Ammon's horn (tissue), 1 donor: ENCODE data around the gene PCDHA12.
"Not testable (repeated sequence)": the region's sequence is repeated elsewhere in the genome, so short reads cannot be mapped to it uniquely, and the experiment has no call there.

ENCODE experiments used
- DNase-seq: peaks from one replicate; pipeline ENCODE4 v3.0.0-alpha.2; 2016; ENCODE audit warnings: low spot score

PCDHA12 gene, protein sequence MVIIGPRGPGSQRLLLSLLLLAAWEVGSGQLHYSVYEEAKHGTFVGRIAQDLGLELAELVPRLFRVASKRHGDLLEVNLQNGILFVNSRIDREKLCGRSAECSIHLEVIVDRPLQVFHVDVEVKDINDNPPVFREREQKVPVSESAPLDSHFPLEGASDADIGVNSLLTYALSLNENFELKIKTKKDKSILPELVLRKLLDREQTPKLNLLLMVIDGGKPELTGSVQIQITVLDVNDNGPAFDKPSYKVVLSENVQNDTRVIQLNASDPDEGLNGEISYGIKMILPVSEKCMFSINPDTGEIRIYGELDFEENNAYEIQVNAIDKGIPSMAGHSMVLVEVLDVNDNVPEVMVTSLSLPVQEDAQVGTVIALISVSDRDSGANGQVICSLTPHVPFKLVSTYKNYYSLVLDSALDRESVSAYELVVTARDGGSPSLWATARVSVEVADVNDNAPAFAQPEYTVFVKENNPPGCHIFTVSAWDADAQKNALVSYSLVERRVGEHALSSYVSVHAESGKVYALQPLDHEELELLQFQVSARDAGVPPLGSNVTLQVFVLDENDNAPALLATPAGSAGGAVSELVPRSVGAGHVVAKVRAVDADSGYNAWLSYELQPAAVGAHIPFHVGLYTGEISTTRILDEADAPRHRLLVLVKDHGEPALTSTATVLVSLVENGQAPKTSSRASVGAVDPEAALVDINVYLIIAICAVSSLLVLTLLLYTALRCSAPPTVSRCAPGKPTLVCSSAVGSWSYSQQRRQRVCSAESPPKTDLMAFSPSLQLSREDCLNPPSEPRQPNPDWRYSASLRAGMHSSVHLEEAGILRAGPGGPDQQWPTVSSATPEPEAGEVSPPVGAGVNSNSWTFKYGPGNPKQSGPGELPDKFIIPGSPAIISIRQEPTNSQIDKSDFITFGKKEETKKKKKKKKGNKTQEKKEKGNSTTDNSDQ

DNA sequence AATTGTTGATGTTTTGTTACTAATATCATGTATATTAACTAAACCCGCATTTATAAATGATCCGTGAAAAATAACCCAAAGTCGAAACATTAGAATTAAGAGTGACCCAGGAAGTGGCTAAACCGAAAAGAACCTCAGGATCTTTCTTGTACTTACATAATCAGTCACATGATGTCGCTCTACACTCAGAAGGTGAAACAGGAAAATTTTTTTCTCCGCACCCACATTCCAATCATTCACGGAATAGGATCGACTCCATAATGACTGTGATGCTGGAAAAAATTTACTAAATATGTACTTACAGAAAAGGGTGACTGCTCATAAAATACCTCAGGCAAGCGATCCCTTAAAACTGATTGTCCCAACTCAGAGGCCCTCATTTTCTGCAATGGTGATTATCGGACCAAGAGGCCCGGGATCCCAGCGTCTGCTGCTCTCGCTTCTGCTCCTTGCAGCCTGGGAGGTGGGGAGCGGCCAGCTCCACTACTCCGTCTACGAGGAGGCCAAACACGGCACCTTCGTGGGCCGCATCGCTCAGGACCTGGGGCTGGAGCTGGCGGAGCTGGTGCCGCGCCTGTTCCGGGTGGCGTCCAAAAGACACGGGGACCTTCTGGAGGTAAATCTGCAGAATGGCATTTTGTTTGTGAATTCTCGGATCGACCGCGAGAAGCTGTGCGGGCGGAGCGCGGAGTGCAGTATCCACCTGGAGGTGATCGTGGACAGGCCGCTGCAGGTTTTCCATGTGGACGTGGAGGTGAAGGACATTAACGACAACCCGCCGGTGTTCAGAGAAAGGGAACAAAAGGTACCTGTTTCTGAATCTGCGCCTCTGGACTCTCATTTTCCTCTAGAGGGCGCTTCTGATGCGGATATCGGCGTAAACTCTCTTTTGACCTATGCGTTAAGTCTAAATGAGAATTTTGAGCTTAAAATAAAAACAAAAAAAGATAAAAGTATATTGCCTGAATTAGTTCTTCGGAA, at the start of gene PCDHA12:
Gene PCDHA12 (plus strand): TSS at position 224 of the 981 bp plus-strand sequence. CDS start 165 bp downstream, at position 389.
- DNase-seq, result no peak

DNA sequence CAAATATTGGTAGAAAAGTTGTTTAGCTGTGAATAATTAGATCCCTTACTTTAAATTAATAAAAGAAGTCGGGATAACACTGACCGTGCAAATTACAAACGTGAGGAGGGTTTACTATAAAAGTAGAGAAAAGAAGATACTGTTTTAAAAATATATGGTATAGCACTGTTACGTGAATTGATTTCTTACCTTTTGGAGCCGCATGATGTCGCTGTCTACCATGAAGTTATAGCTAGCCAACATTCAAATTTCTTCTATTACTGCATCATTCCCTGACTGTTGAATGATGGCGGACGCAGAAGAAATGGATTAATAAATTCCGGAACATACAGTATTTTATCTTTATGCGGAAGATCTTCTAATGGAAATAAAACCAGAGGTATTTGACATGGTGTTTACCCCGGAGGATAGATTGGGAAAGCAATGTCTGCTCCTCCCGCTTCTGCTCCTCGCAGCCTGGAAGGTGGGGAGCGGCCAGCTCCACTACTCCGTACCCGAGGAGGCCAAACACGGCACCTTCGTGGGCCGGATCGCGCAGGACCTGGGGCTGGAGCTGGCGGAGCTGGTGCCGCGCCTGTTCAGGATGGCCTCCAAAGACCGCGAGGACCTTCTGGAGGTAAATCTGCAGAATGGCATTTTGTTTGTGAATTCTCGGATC, 47.3 kb upstream of the PCDHA12 start, which contains the start of gene PCDHA6:
Gene PCDHA6 (plus strand): TSS at position 257 of the 658 bp plus-strand sequence. CDS start 132 bp downstream, at position 389.
- DNase-seq, result peak; percentile 25

DNA sequence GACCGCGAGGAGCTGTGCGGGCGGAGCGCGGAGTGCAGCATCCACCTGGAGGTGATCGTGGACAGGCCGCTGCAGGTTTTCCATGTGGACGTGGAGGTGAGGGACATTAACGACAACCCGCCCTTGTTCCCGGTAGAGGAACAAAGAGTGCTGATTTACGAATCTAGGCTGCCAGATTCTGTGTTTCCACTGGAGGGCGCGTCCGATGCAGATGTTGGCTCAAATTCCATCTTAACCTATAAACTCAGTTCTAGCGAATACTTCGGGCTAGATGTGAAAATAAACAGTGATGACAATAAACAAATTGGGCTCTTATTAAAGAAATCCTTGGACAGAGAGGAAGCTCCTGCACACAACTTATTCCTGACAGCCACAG, 46.8 kb upstream of the PCDHA12 start:
- DNase-seq, result no peak

DNA sequence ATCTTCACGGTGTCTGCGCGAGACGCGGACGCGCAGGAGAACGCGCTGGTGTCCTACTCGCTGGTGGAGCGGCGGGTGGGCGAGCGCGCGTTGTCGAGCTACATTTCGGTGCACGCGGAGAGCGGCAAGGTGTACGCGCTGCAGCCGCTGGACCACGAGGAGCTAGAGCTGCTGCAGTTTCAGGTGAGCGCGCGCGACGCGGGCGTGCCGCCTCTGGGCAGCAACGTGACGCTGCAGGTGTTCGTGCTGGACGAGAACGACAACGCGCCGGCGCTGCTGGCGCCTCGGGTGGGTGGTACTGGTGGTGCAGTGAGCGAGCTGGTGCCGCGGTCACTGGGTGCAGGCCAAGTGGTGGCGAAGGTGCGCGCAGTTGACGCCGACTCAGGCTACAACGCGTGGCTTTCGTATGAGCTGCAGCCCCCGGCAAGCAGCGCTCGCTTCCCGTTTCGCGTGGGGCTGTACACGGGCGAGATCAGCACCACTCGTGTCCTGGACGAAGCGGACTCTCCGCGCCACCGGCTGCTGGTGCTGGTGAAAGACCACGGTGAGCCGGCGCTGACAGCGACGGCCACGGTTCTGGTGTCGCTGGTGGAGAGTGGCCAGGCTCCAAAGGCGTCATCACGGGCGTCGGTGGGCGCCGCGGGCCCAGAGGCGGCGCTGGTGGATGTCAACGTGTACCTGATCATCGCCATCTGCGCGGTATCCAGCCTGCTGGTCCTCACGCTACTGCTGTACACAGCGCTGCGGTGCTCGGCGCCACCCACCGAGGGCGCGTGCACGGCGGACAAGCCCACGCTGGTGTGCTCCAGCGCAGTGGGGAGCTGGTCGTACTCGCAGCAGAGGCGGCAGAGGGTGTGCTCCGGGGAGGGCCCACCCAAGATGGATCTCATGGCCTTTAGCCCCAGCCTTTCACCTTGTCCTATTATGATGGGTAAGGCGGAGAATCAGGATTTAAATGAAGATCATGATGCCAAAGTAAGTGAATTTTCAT, 45.3 kb upstream of the PCDHA12 start:
- not testable (repeated sequence) for DNase-seq

DNA sequence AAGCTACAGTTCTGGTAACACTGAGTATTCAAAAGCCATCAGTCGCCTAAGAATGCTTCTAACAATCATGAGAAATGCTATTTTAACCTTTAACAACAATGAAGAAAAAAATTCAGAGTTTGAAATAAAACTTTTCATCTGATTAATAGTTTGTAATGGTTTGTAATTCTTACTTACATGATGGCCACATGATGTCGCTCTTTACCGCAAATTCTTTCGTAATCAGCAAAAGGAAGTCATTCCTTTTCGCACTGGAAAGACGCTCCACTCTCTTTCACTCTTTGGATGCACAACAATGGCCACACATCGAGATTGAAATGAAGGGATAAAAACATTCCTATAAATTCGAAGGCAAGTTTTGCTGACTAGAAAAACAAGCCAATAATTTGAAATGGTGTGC, 41.1 kb upstream of the PCDHA12 start, which contains the start of gene PCDHA7:
Gene PCDHA7 (plus strand): TSS at position 277 of the 400 bp plus-strand sequence. CDS start 115 bp downstream, at position 392.
- DNase-seq, result peak; percentile 52

DNA sequence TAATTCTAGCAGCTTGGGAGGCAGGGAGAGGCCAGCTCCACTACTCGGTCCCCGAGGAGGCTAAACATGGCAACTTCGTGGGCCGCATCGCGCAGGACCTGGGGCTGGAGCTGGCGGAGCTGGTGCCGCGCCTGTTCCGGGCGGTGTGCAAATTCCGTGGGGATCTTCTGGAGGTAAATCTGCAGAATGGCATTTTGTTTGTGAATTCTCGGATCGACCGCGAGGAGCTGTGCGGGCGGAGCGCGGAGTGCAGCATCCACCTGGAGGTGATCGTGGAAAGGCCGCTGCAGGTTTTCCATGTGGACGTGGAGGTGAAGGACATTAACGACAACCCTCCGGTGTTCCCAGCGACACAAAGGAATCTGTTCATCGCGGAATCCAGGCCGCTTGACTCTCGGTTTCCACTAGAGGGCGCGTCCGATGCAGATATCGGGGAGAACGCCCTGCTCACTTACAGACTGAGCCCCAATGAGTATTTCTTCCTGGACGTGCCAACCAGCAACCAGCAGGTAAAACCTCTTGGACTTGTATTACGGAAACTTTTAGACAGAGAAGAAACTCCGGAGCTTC, 40.6 kb upstream of the PCDHA12 start:
- DNase-seq, result not testable (repeated sequence)

DNA sequence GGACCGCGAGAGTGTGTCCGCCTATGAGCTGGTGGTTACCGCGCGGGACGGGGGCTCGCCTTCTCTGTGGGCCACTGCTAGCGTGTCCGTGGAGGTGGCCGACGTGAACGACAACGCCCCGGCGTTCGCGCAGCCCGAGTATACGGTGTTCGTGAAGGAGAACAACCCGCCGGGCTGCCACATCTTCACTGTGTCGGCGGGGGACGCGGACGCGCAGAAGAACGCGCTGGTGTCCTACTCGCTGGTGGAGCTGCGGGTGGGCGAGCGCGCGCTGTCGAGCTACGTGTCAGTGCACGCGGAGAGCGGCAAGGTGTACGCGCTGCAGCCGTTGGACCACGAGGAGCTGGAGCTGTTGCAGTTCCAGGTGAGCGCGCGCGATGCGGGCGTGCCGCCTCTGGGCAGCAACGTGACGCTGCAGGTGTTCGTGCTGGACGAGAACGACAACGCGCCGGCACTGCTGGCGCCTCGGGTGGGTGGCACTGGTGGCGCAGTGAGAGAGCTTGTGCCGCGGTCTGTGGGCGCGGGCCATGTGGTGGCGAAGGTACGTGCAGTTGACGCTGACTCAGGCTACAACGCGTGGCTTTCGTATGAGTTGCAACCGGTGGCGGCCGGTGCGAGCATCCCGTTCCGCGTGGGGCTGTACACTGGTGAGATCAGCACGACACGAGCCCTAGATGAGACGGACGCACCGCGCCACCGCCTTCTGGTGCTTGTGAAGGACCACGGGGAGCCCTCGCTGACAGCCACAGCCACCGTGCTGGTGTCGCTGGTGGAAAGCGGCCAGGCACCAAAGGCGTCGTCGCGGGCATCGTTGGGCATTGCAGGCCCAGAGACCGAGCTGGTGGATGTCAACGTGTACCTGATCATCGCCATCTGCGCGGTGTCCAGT, 39.2 kb upstream of the PCDHA12 start:
- no peak for DNase-seq

DNA sequence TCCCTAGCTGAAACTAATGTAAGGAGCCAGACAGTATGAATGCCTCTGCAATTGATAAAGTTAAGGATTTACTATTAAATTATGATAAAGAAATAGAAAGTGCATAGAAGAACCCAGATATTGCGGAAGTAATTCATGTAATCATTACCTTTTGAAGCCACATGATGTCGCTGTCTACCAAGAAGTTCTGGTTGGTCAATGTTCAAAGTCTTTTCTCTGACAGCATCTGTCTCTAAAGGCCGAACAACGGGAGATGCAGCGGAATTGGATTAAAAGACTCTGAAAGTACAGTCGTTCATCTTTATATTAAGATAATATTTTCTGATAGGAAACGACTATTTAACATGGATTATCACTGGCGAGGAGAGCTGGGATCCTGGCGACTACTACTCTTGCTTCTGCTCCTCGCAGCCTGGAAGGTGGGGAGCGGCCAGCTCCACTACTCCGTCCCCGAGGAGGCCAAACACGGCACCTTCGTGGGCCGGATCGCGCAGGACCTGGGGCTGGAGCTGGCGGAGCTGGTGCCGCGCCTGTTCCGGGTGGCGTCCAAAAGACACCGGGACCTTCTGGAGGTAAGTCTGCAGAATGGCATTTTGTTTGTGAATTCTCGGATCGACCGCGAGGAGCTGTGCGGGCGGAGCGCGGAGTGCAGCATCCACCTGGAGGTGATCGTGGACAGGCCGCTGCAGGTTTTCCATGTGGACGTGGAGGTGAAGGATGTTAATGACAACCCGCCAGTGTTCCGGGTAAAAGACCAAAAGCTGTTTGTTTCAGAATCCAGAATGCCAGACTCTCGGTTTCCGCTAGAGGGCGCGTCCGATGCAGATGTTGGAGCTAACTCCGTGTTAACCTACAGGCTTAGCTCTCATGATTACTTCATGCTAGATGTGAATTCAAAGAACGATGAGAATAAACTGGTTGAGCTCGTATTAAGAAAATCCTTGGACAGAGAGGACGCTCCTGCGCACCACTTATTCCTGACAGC, 33.8 kb upstream of the PCDHA12 start, which contains the start of gene PCDHA8:
Gene PCDHA8 (plus strand): TSS at position 210 of the 985 bp plus-strand sequence. CDS start 135 bp downstream, at position 345.
- peak; percentile 55 for DNase-seq

DNA sequence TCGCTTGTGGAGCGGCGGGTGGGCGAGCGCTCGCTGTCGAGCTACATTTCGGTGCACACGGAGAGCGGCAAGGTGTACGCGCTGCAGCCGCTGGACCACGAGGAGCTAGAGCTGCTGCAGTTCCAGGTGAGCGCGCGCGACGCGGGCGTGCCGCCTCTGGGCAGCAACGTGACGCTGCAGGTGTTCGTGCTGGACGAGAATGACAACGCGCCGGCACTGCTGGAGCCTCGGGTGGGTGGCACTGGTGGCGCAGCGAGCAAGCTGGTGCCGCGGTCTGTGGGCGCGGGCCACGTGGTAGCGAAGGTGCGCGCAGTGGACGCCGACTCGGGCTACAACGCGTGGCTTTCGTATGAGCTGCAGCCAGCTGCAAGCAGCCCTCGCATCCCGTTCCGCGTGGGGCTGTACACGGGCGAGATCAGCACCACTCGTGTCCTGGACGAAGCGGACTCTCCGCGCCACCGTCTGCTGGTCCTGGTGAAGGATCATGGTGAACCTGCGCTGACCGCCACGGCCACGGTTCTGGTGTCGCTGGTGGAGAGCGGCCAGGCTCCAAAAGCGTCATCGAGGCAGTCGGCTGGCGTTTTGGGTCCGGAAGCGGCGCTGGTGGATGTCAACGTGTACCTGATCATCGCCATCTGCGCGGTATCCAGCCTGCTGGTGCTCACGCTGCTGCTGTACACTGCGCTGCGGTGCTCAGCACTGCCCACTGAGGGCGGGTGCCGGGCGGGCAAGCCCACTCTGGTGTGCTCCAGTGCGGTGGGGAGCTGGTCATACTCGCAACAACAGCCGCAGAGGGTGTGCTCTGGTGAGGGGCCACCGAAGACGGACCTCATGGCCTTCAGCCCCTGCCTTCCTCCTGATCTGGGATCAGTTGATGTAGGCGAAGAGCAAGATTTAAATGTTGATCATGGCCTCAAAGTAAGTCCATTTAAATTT, 32.0 kb upstream of the PCDHA12 start:
- DNase-seq, result no peak

DNA sequence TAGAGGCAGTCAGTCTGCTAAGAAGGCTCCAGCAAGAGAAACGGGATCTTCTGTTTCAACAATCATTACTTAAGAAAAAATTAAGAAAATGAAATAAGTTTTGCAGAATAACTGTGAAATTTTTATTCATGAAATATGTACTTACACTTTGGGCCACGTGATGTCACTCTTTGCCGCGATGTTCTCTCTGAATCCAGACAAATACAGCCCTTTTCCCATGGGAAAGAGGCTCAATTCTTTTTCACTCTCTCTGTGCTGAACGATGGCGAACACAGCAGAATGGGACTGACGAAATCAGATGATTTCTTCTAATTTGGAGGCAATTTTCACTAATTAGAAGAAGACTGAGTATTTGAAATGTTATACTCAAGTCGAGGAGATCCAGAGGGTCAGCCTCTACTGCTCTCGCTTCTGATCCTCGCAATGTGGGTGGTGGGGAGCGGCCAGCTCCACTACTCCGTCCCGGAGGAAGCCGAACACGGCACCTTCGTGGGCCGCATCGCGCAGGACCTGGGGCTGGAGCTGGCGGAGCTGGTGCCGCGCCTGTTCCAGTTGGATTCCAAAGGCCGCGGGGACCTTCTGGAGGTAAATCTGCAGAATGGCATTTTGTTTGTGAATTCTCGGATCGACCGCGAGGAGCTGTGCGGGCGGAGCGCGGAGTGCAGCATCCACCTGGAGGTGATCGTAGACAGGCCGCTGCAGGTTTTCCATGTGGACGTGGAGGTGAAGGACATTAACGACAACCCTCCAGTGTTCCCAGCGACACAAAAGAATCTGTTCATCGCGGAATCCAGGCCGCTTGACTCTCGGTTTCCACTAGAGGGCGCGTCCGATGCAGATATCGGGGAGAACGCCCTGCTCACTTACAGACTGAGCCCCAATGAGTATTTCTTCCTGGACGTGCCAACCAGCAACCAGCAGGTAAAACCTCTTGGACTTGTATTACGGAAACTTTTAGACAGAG, 26.7 kb upstream of the PCDHA12 start, which contains the start of gene PCDHA9:
Gene PCDHA9 (plus strand): TSS at position 244 of the 964 bp plus-strand sequence. CDS start 114 bp downstream, at position 358.
- DNase-seq, result not testable (repeated sequence)

DNA sequence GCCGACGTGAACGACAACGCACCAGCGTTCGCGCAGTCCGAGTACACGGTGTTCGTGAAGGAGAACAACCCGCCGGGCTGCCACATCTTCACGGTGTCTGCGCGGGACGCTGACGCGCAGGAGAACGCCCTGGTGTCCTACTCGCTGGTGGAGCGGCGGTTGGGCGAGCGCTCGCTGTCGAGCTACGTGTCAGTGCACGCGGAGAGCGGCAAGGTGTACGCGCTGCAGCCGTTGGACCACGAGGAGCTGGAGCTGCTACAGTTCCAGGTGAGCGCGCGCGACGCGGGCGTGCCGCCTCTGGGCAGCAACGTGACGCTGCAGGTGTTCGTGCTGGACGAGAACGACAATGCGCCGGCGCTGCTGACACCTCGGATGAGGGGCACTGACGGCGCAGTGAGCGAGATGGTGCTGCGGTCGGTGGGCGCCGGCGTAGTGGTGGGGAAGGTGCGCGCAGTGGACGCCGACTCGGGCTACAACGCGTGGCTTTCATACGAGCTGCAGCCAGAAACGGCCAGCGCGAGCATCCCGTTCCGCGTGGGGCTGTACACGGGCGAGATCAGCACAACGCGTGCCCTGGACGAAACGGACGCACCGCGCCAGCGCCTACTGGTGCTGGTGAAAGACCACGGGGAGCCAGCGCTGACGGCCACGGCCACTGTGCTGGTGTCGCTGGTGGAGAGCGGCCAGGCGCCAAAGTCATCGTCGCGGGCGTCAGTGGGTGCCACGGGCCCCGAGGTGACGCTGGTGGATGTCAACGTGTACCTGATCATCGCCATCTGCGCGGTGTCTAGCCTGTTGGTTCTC, 25.1 kb upstream of the PCDHA12 start:
- not testable (repeated sequence) for DNase-seq

DNA sequence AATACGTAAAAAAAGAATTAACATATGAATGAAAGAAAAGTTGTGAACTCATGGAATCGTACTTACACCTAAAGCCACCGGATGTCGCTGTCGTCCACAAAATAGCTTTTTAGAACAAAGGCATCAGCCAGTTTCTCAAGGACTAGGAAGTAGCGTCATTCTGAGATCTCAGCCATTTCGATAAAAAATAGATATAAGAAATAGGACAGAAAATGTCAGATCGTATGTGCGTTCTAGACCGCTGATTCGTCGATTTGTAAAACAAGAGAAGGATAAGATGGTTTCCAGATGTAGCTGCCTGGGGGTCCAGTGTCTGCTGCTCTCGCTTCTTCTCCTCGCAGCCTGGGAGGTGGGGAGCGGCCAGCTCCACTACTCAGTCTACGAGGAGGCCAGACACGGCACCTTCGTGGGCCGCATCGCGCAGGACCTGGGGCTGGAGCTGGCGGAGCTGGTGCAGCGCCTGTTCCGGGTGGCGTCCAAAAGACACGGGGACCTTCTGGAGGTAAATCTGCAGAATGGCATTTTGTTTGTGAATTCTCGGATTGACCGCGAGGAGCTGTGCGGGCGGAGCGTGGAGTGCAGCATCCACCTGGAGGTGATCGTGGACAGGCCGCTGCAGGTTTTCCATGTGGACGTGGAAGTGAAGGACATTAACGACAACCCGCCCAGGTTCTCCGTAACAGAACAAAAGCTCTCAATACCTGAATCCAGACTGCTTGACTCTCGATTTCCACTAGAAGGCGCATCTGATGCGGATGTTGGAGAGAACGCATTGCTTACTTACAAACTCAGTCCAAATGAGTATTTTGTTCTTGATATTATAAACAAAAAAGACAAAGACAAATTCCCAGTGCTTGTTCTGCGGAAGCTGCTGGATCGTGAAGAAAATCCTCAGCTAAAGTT, 19.1 kb upstream of the PCDHA12 start, which contains the start of gene PCDHA10:
Gene PCDHA10 (plus strand): TSS at position 126 of the 903 bp plus-strand sequence. CDS start 152 bp downstream, at position 278.
- peak; percentile 18 for DNase-seq
